ENCODE results near the gene ASCL4. TPM values are rescaled to one million over a fixed set of nuclear protein-coding genes. Genes with fewer than 3 reads are reported as not detected.

Gene ASCL4
- total and polyA plus RNA-seq, 2 of the 8 experiments (the other 6 are each of a cell fraction or from before 2014, with no cell fraction given), result not detected

DNA sequence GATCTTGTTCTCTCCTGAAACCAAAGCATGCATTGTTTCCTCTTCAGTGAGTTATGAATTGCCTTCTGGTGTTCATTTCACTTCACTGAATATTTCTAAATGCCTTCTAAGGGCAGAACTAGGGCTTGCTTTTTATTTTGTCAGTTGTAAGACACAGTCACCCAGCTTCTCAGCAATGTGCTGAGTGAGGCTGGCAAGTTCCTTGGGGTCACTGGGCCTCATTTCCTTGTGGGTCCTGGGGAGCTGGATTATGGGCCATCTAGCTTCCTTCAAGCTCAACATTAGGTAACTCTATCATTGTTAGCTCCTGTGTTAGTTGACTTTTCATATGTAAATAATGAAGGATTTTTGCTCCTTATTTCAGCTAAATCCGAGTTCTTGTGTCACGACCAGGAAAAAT, 13.8 kb downstream of the ASCL4 start (continued):
- TF ChIP-seq HDAC2 (IDR thresholded peaks at IDR 0.05; ENCODE audit: borderline replicate concordance in 1 of 2, low read depth in 2 of 2, low read length in 2 of 2) (no peak), NRF1 (IDR thresholded peaks at IDR 0.05; ENCODE audit: low read depth, low read length) (no peak), BRCA1 (IDR thresholded peaks at IDR 0.05; ENCODE audit: low read depth, low read length) (no peak)

Data from H1 (cell line).